HL-60/S4 treated with retinoic acid at 250 ng/mL for 4 days and 3 days (cell line): ENCODE data around the gene STARD10.

ENCODE experiments used
- in situ Hi-C: fragments of 300-500 bp; cut with MboI; formaldehyde crosslinking; loops from 2 replicates; pipeline ENCODE4 v1.7.0; 2022; ENCODE audit warnings: low sequenced_read_pairs

Gene STARD10

DNA sequence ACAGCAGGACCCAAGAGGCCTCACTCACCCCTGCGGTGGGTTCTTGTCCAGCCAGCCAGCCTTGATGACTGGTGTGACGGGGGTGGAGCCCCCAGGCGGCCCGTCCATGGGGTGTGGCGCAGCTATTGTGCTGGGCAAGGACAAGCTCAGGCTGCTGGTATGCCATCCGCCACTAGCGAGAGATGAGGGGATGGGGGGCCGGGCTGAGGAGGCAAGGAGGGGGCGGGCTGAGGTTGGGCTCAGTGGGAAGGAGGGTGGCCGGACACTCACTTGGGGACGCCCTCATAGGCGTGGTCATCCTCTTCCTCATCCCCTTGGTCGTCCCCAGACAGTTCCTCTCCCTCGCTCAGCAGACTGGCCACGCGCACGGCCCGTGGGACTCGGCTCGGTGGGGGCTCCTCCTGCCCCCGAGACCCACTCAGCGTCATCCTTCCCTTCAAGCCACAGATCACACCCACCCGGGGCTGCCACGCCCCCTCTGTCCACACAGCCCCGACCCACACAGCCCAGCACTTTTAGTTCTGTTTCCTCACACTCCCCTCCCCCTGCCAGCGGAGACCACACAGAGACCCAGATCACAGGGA is 81.6 kb downstream of the STARD10 start:
- in situ Hi-C loops: no loop called here

DNA sequence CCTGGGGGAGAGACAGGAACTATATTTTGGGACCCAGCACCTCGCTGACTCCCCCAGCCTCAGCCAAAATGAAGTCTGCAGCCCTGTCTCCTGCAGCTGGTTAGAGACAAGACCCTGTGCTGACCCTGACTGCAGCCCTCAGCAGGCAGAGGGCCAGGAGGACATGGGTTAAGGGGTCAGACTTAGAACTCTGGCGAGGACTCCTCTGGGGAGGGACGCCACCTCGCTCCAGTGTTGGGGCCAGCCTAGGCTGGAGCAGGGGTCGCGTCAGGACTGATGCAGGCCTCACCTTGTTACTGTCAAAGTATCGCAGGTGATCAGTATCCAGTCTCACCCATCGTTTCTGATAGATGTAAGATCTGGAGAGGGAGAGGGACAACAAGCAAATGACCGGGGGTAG is 82.7 kb downstream of the STARD10 start:
- in situ Hi-C loops: no loop called here

DNA sequence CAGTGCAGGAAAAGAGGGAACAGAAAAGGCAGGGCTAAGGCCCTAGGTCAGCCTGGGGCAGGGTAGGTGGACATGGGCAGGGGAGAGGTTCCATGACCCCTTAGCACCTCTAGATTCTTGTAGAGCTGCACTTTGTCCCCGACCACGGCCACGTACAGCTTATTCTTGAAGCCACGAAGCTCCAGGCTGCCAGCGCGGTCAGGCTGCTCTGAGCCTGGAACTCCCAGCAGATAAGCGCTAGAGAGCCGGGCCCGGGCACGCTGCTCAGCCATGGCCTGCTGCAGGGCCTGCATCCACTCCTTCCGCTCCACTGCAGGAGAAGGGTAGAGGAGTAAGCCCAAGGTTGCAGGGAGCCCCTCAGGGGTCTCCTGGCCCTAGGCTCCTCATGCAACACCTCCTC is 83.6 kb downstream of the STARD10 start:
- in situ Hi-C loops: no loop called here

GRCh38 chr11:72709478-72710238 is 84.2 kb downstream of the STARD10 start:
- in situ Hi-C loops: no loop called here

DNA sequence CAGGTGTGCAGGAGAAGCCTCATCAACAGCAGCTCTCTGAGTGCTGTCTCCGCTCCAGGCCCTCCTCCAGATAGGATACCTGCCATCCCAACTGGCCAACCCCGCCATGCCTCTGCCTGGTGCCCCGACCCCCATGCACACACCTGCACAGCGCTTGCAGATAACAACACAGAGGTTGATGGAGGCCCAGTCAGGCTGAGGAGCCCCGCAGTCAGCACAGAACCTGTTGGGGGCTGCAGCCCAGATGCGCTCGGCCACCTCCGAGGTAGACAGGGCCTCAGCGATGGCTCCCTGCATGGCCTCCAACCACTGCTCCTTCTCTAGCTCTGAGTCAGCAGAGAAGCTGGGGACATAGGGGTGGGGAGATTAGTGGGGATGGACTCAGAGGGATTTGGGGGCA is 86.8 kb downstream of the STARD10 start:
- in situ Hi-C loops: no loop called here

DNA sequence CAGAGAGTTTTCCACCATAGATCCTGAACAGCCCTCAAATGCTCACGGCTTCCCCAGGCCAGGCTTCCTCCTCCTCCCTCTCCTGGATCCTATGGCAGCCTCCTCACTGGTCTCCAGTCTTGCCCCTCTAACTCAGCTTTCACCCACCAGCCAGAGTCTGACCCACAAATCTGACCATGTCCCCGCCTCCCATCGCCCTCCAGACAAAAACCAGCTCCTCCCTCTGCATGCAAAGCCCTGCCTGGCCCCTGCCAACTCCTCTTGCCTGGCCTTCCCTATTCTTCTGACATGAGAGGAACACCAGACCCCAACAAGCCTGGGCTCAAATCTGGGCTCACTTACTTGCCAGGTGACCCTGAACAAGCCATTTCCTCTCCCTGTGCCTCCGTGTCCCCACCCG is 87.3 kb downstream of the STARD10 start:
- in situ Hi-C loops: no loop called here

GRCh38 chr11:72705442-72706365 is 88.1 kb downstream of the STARD10 start:
- in situ Hi-C loops: no loop called here

DNA sequence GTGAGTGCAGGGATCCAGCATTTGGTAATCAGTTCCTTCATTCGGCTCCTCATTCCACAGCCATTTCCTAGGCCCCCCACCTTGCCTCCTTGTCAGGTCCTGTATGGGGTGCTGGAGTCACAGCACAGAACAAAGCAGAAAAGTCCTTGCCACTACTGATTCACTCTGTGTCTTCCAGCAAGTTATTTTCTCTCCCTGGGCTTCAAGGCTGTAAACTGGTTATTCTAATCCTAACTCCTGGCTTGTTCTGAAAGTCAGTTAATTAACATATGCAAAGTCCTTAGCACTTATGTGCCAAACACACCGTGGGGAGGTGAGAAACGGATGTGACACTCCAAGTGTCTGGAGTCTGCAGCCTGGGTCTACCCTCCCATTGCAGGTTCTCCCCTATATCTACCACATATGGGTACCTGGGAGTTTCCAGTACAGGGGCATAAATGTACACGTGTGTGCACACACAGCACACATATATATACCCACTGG is 89.0 kb downstream of the STARD10 start:
- in situ Hi-C loops: no loop called here
